SW480 (cell line): Measurements from ENCODE around the gene CELSR3.

ENCODE experiments used
- DNase-seq: peaks from one replicate; pipeline ENCODE4 v3.0.0-alpha.2; 2016; ENCODE audit warnings: low spot score

CELSR3 gene

GRCh38 chr3:48631516-48632448 is 30.9 kb downstream of the CELSR3 start:
- DNase-seq, result no peak

- DNase-seq, result no peak
These were observed 31.9 kb downstream of the CELSR3 start for GRCh38 chr3:48630833-48631232.

- no peak for DNase-seq
These were observed 32.3 kb downstream of the CELSR3 start for GRCh38 chr3:48630407-48630806.

- DNase-seq, result no peak
These were observed 32.8 kb downstream of the CELSR3 start for GRCh38 chr3:48629894-48630293.

GRCh38 chr3:48628277-48629017 is 34.2 kb downstream of the CELSR3 start:
- no peak for DNase-seq

- no peak for DNase-seq
These were observed 37.1 kb downstream of the CELSR3 start for GRCh38 chr3:48625600-48625999.

- DNase-seq, result no peak
These were observed 37.9 kb downstream of the CELSR3 start for GRCh38 chr3:48624767-48625166.

- peak; percentile 81 for DNase-seq
These were observed 38.7 kb downstream of the CELSR3 start for GRCh38 chr3:48623851-48624547.

GRCh38 chr3:48621461-48621869 is 41.2 kb downstream of the CELSR3 start, which contains the start of gene TMEM89:
Gene TMEM89 (minus strand): TSS chr3:48621769. CDS start chr3:48621756, 13 bp downstream.
- no peak for DNase-seq

GRCh38 chr3:48619541-48620524 is 42.9 kb downstream of the CELSR3 start:
- no peak for DNase-seq

GRCh38 chr3:48617559-48617958 is 45.1 kb downstream of the CELSR3 start:
- no peak for DNase-seq

- peak; percentile 18 for DNase-seq
These were observed 48.6 kb downstream of the CELSR3 start for GRCh38 chr3:48614044-48614443.

- DNase-seq, result no peak
These were observed 50.4 kb downstream of the CELSR3 start for GRCh38 chr3:48612309-48612708.

GRCh38 chr3:48609088-48610005 is 53.3 kb downstream of the CELSR3 start, which contains the start of gene UQCRC1:
Gene UQCRC1 (minus strand): TSS chr3:48609646. CDS start chr3:48609620, 26 bp downstream.
- DNase-seq, result peak; percentile 92

GRCh38 chr3:48607519-48607918 is 55.2 kb downstream of the CELSR3 start:
- DNase-seq, result no peak

- DNase-seq, result no peak
These were observed 61.1 kb downstream of the CELSR3 start for GRCh38 chr3:48601622-48601994.

- DNase-seq, result no peak
These were observed 61.7 kb downstream of the CELSR3 start for GRCh38 chr3:48600711-48601621.

- DNase-seq, result no peak
These were observed 63.0 kb downstream of the CELSR3 start for GRCh38 chr3:48599509-48600285.
